Fibroblast of the aortic adventitia (primary cell): ENCODE measurements around the gene MAPK10. TPM values are rescaled to one million over a fixed set of nuclear protein-coding genes. Genes with fewer than 3 reads are reported as not detected.

Source experiments
- DNase-seq: peaks from one replicate; pipeline ENCODE4 v3.0.0-alpha.2; 2010; ENCODE audit warnings: low read depth
- H3K4me3 ChIP-seq: 2 replicates; pipeline ENCODE4 v1.5.1; 2011; ENCODE audit warnings: low read depth, mild to moderate bottlenecking, control low read depth, low read length, moderate library complexity
- CTCF ChIP-seq: IDR thresholded peaks from 2 replicates; pipeline ENCODE4 v1.5.1; 2011; ENCODE audit warnings: mild to moderate bottlenecking, low read length, control low read depth, inconsistent platforms; ENCODE audit not compliant: insufficient read depth
- total RNA-seq: library from RNA; depleted of rRNA; stranded (reverse); fragments of >200 nt; gene quantifications from 2 replicates; pipeline ENCODE4 v1.2.3, GENCODE V29; 2012; ENCODE audit warnings: low replicate concordance

MAPK10 gene
- 48.2 and 69.6 TPM in 2 replicates for total RNA-seq

DNA sequence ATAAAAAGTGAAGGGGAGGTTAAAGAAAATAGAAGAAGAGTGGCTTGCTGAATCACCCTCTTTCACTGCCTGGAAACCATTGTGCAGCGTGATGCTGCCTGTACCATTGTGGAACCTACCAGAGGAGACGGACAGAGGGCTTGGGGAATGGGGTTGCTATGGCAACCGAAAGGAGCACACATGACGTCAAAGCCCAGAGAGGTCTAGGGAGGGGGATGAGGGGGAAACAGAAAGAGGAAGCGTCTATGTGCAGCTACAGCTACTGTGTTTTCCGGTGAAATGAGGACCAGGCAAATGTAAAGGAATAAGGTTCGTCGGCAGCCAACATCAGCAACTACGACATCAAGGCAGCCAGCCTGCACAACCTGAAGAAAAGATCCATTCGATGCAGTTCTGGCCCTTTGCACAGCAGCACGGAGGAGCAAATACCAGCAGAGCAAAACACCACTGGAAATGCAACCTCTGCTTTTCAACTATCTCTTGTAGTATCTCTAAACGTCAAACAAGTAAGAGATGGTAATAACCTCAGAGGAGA is at the start of gene MAPK10:
Gene MAPK10 (minus strand): TSS at position 110 of the 535 bp plus-strand sequence.
- H3K4me3 ChIP-seq: no peak within 1 kb of the TSS
- peak; percentile 28 for DNase-seq
- TF ChIP-seq CTCF: no peak

DNA sequence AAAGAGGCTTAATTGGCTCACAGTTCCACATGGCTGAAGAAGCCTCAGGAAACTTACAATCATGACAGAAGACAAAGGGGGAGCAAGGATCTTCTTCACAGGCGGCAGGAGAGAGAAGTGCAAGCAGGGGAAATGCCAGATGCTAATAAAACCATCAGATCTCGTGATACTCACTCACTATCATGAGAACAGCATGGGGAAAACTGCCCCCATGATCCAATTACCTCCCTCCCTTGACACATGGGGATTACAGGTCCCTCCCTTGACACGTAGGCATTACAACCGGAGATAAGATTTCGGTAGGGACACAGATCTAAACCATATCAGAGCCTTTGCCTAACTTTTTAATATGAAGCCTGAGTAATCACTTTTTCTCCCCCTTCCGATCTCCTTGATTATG is 43.7 kb upstream of the MAPK10 start:
- no peak for DNase-seq
- no peak for TF ChIP-seq CTCF
- no peak overlapping the region for H3K4me3 ChIP-seq

GRCh38 chr4:86401826-86402225 is 42.0 kb upstream of the MAPK10 start:
- H3K4me3 ChIP-seq: no peak overlapping the region
- DNase-seq: peak; percentile 7
- no peak for TF ChIP-seq CTCF

DNA sequence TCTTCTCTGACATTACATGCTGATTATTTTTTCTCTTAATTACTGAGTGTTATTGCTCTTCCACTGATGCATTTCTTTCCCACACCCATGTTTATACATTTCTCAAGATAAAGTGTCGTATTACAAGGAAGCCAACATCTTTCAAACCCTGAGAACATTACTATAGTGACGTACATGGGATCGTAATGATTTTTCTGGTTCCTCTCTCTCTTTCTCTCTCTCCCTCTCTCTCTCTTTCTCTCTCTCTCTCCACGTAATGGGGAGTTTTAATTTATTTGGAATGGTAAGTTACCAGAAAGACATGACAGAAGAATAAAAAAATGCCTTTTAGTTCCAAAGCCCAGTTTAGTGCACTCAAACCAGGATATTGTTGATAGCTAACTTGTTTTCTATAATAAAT is 40.4 kb upstream of the MAPK10 start:
- DNase-seq: peak; percentile 8
- H3K4me3 ChIP-seq: no peak overlapping the region
- TF ChIP-seq CTCF: no peak

- H3K4me3 ChIP-seq: no peak overlapping the region
- TF ChIP-seq CTCF: no peak
- no peak for DNase-seq
Observed at GRCh38 chr4:86398187-86398586, 38.3 kb upstream of the MAPK10 start.

- no peak for DNase-seq
- H3K4me3 ChIP-seq: no peak overlapping the region
- TF ChIP-seq CTCF: no peak
Observed at GRCh38 chr4:86393749-86394148, 33.9 kb upstream of the MAPK10 start.

DNA sequence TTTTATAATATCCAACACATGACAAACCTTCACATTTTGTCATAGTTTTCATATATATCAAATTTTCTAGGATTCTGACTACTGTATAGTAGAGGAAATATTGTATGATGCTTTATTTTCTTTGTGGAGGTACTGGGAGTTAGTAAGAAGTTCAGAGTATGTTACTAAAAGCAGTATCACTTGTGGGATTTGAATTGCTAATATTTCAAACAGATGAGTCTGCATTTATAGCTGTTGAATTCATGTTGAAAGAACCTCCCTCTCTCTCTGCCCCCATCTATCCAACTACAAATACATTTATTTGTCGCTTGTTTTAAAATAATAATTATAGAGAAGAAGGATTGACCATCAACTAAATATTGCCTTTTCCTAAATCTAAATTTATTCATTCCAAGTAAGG is 29.8 kb upstream of the MAPK10 start:
- DNase-seq: no peak
- H3K4me3 ChIP-seq: no peak overlapping the region
- no peak for TF ChIP-seq CTCF
